Hypothalamus (tissue), 51 donors: ENCODE measurements around the gene ODAD2.
"Not testable (repeated sequence)": the region's sequence is repeated elsewhere in the genome, so short reads cannot be mapped to it uniquely, and the experiment has no call there.

Experiments
- DNase-seq, 51 donors: peaks; one replicate each; lab custom pipeline; 2025; lab: John Stamatoyannopoulos, UW

Gene ODAD2

DNA sequence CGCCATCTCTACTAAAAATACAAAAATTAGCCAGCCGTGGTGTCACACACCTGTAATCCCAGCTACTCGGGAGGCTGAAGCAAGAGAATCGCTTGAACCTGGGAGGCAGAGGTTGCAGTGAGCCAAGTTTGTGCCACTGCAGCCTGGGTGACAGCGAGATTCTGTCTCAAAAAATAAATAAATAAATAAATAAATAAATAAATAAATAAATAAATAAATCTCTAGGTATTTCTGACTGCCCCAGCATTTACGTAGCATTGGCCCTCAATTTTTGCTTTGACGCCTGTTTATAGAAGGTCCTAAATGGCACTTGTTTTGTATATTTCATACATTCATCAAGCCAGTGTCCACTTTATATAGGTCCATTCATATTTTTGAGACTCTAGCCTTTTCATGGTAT lies 28.9 kb downstream of the ODAD2 start:
- DNase-seq: not testable (repeated sequence)

DNA sequence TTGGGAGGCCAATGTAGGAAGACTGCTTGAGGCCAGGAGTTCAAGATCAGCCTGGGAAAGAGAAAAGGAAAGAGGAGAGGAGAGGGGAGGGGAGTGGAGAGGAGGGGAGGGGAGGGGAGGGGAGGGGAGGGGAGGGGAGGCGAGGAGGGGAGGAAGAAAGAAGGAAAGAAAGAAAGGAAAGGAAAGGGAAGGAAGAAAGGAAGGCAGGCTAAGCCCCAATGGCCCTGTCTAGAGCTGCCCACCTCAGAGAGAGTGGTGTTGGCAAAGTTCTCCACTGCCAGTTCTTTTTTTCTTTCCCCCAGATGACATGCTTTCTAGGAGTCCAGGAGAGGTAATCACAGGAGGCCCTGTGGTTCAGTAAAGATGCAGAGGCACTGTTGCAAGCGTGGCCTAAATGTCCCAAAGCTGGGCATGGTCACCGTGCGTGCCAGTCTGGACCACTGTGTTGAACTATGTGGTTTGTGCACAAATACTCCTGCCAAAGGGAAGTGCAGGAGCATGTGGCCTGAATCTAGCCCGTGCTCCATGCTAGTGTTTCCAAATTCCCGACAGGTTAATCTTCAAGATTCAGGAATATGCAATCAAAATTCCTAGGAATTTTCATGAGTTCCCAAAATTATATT lies 39.7 kb downstream of the ODAD2 start:
- no peak for DNase-seq

DNA sequence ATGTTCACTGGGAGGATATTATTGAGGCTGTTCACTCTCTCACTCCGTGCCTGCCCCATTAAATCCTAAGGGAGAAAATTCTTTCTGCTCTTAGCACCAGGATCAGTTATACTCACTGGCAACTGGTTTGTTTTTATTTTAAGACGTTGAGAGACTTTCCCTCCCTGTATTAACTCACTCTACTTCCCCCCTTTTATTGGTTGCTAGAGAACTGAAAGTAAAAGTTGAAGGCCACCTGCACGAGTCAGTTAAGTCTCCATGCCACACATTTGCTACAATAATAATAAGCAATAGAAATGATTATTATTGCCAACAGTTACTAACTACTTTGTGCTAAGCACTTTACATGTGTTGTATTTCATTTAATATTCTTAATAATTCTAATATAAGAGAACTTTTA lies 40.5 kb downstream of the ODAD2 start:
- not testable (repeated sequence) for DNase-seq

DNA sequence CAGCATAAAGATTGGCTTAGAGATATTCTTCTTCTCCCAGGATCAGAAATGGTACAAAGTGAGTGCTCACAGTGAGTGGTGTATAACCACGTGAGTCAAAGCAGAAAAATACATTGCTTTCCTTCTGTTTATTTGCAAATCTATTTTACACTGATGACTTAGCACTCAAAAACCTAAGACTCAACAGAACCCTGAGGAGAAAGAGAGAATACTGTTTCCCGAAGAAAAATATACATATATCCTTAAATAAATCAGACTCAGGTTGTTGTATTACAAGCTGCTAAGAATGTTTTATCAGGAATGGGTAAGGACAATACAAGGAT lies 48.7 kb downstream of the ODAD2 start:
- no peak for DNase-seq

DNA sequence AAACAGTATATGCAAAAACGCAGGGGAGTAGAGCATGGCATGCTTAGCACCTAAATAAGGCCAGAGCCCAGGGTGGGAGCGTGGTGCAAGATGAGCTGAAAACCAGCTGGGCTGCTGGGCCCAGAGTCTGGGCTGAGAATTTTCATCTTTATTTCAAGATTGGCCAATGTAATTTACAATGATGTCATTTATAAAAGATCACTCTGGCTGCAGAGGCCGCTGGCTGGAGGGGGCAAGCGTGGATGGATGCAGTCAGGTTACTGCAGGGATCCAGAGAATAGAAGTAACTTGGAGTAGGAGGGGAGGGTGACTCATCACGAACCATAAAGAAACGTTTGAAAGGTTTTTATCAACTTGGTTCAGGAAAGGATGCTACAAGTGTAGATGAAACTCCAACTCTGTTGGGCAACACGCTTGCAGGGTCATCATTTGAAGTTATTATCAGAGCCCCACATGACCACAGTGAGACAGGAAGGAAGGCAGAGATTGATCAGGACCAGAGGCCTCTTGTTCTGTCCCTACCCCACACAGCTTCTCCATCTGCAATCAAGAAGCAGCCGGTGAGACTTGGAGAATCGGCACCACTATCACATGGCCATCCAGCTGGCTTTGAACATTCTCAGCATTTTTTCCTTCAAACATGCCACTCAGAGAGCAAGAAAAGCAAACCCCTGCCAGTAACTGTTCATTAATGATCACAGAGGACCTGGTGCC lies 49.2 kb downstream of the ODAD2 start:
- no peak for DNase-seq

DNA sequence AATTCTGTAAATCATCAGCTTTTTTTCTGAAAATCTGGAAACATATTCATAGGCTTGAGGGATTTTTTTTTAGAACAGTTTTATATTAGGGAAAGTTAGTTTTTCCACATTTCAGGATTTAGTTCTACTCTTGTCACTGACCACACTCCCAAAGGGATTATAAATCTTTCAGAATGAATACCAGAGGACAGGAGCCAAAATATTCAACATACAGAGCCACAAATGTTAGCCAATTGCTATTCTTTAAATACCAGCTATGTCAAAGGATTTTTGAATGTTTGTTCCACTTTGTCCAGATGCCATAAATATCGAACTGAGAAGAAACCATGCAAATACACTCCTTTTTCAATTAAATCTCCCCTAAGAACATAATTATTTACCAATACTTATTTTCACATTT lies 50.7 kb downstream of the ODAD2 start:
- DNase-seq: no peak

DNA sequence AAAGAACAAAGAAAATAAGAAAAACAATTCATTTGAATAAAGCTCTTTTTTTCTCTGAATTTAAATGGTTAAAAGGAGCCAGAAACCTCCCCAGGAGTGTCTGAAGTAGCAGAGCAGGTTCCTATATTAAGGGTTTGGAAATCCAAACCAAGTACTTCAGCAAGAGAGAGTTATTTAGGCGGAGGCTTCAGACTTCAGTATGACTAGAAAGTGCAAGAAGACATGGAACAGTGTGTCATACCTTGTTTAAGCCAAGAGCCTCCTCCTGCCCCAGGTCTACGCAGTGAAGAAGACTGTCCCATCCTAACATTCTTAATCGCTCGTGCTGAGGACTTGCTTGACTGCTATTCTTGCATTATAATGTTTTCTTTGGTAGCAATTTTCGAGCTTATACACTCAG lies 51.3 kb downstream of the ODAD2 start:
- no peak for DNase-seq

DNA sequence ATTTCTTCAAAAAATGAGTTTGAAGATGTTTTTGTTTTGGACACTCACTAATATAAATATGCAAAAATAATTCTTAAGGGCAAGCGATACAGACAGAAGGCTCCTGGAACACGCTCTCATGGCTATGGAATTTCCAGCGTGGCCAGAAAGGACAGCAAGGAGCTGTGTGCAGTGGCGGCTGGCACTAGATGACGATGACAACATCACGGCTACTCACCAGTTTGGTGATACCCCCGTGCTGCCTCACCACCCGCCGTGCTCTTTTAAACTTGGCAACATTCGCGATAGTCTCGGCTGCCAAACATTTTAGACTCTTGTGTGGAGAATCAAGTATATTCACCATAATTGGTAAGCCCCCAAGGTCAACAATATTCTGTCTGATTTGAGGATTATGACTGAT lies 54.9 kb downstream of the ODAD2 start:
- DNase-seq: no peak

DNA sequence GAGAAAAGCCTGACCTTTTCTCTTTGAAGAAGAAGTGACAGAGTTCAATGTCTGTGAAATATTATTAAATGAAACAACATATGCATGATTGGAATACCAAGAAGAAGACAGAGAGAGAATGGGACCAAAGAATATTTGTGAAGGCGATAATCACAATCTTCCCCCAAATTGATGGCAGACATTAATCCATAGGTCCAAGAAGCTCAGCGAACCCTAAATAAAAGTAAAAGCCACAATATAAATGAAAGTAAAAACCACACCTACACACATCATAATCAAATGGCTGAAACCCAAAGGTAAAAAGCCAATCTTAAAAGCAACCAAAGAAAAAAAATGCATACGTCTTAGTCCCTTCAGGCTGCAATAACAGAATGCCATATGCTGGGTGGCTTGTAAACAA lies 84.0 kb downstream of the ODAD2 start:
- no peak for DNase-seq

DNA sequence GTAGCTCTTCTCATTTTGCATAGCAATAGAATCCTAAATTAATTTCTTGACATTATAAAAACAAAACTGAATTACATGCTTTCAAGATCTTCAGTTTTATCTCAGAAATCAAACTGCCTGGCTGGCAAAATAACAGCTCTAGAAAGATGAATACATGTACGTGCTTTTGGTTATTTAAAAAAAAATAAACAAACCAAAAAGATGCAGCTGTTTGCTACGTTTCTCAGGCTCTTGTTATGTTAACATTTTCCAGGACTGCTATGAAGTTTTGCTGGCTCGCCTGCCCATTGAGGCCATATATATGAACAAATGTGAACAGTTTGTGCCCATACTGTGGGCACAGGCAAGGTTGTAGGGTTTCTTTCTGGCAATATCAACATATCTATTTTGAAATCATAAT lies 86.6 kb downstream of the ODAD2 start:
- no peak for DNase-seq

DNA sequence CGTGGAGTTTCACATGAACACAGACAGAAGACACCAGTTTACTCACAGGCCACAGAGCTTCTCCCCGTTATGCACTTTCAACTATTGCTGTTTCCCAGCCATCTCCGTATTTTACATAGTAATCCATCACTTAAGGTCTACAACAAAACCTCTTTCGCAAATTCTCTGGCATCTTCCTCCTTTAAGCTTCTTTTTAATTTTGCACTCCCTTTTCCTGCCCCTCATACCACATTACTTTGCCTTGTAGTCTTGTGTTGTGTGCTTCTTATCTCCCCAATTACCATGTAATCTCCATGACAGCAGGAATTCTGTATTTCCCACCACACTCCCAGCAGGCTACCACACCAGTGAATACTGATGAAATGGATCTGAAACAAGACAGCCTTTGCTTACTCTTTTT lies 87.3 kb downstream of the ODAD2 start:
- no peak for DNase-seq

DNA sequence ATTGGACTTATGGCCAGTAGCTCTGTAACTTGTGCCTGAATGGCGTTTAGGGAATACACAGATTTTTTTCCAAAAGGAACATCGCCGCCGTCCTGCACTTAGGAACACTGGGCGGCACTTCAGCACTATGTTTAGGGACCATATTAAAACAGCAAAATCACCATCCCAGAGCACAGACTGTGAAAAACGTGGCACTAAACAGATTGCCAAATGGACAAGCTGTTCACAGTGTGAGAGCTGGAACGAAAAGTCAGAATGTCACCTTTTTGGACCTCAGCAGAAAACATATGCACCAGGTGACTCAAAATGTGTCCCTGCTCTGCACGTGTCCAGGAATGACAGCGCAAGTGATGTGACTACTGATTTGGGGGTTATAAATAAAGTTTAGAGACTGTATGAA lies 87.9 kb downstream of the ODAD2 start:
- DNase-seq: no peak

DNA sequence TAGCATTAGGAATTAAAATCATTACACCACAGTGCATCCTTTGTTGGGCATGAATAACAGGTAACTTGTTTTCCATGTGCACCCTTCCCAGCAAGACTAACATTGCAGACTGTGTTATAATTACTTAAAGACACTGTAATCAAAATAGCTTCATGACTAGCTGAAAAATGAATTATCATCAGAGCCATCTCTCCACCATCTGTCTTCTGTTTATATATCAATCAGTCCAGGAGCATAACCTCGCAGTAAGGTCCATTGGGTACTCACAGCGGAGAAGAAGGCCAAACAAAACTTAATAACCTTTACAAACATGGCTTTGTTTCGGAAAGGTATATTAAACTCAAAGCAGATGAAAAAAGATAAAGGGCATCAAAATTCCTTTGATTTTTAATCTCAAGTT lies 90.6 kb downstream of the ODAD2 start:
- DNase-seq: no peak

DNA sequence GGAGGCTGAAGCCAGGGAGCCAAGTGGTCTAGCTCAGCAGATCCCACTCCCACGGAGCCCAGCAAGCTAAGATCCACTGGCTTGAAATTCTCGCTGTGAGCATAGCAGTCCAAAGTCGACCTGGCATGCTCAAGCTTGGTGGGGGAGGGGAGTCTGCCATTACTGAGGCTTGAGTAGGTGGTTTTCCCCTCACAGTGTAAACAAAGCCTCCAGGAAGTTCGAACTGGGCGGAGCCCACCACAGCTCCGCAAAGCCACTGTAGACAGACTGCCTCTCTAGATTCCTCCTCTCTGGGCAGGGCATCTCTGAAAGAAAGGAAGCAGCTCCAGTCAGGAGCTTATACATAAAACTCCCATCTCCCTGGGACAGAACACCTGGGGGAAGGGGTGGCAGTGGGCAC lies 99.4 kb downstream of the ODAD2 start:
- DNase-seq: not testable (repeated sequence)

DNA sequence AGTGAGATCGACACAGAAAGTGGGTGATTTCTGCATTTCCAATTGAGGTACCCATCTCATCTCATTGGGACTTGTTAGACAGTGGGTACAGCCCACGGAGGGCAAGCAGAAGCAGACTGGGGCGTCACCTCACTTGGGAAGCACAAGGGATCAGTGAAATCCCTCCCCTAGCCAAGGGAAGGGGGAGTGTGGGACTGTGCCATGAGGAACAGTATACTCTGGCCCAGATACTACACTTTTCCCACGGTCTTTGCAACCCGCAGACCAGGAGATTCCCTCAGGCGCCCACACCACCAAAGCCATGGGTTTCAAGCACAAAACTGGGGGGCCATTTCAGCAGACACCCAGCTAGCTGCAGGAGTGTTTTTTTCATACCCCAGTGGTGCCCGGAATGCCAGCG lies 99.8 kb downstream of the ODAD2 start:
- no peak for DNase-seq

DNA sequence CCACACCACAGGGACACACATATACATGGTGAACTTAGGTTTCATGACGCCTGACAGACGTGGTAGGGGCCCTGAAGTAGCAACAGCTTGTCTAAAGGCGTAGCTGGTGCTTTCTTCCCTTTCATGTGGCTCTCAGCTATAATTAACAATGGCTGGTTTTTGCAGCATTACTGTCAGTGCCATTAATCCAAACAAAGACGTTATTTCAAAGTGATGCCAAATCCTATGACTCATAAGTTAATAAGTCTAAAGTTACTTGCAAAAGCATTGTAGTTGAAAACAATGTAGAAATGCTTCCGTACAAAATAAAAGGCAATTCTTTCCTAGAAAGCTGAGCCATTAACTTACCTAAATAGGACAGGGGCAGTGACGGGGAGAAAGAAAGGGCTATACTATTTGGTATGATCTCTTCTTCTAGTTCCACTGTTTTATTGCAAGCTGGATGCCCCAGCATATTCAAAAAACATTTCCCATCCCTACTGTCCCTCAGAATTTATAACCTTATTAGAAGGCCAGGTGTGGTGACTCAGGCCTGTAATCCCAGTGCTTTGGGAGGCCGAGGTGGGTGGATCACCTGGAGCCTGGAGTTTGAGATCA lies 105.4 kb downstream of the ODAD2 start:
- DNase-seq: no peak

DNA sequence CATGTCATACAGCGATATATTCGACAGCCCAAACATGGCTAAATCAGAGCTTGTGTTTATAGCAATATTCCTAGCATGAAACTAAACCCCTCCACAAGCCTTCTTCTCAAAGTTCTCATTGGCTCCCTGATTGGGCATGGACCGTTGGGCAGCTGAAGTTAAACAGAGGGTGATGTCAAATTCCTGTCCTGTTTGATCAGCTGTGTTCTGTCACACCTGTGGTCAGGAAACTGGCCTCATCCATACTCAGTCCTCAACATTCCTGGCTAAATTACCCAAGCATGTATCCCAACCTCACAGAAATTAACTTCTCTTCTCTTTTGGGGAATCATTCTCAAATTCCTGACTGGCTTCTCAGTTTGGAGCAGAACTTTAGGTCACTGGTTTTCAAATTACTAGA lies 107.9 kb downstream of the ODAD2 start:
- DNase-seq: no peak

DNA sequence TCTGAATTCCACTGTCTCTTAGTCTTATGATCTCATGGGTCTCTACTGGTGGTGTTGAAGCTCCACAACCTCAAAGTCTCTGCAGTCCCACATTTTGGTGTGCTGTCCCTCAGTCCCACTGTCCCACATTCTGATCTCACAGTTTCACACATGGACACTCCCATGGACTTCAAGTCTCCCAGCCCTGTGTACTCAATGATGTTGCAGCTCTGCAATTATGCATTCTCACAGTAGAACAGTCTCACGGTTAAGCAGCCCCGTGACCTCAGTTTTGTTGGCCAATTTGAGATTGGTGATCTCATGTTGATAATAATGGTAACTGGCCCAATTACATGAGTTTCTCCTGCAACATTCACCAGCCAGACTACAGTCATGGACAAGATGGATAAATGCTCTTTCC lies 109.4 kb downstream of the ODAD2 start:
- DNase-seq: no peak

DNA sequence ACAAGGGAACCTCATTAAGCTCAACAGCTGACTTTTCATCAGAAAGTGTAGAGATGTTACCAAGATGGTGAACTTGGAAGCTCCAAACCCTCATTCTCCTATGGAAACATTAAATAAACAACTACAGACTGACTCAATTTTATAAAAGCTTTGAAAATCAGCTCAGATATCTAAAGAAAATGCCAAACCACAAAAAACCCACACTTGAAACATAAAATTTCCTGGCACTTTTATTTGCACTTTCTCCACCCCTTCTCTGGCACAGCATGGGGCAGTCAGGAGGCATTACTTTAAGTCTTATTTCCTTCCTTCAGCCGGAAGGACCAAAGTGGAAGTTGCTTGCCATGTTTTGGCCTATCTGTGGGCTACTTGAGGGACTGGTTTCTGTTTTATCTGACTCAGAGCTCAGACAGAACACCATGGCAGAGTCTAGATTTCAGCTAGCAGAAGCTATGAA lies 114.7 kb downstream of the ODAD2 start:
- DNase-seq: no peak

DNA sequence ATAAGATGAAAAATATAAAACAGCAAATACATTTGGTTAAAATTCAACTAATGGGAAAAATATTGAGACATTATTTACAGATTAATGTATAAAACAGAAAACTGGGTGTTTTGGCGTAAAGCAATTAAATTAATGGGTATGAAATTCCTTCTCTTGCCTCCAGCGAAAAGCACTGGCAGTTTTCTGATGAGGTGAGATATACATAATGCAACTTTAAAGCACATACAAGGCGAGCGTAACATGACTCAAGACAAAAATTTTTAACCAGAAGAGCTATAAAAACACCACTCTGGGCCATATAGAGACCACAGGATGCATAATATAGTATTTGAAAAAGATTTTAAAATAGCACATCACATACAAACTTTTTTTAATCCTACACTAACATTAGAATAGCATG lies 120.6 kb downstream of the ODAD2 start:
- no peak for DNase-seq

DNA sequence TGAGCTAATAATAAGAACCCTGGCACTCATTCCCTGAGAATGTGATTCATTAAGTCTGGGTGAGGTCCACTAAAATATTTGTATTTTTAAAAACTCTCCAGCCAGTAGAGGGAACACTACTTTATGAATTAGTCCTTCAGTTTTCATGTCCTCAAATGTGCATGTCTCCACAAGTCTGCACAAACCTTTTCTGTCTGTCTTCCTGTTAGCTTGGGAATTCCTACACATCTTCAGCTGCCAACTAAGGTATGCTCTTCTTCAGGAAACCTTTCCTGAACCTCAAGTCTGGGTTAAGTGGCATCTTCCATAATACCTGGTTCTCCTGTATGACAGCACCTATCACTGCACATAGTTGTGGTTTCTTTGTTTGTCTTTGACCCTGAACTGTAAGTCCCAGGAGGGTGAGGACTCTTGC lies 133.7 kb downstream of the ODAD2 start:
- DNase-seq: no peak

DNA sequence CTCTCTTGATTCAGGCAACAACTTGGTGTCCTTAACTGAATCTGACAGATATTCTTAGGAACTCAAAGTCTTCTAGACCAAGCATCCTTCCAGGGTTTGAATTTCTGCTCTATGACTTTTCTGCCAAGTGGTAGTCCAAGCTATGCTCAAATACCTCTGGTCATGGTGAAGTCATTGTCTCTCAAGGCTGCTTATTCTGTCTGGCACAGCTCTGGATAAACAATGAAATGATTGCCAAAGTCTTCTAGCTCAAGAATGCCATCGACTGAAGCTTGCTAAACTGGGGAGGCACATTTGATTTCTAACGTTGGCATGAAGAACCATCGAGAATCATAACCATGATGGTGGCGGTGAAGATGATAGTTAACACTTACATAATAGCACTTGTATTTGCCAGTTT lies 137.1 kb downstream of the ODAD2 start:
- DNase-seq: no peak

DNA sequence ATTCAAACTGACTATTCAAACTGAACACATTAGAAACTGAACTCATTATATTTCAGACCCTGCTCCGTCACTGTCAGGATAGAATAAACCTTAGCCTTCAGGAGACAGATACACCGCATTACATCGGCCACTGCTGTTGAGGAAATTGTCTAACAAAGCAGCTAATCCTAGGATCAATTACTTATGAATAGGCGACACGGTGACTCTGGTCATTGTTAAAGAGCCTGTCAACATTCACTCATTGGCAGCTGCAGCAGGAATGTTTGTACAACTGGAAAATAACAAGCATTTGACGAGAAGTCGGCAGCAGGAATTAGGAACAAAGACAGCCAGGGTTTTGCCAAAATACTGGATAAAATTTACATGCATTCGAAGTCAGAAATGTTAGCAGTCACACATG lies 141.3 kb downstream of the ODAD2 start:
- DNase-seq: no peak
